PFSK-1 (cell line): Measurements from ENCODE around the gene KRT26.

Experiments
- FOXP2 ChIP-seq: optimal IDR thresholded peaks from 2 replicates; pipeline ENCODE3; 2011; ENCODE audit warnings: borderline replicate concordance, control low read depth, inconsistent platforms; ENCODE audit not compliant: insufficient read depth; ENCODE audit errors: extremely low read length, extremely low read depth
- POLR2AphosphoS5 ChIP-seq: IDR thresholded peaks from 2 replicates; pipeline ENCODE4 v1.6.1; 2012; ENCODE audit warnings: low read depth, mild to moderate bottlenecking, control low read depth, low read length, moderate library complexity
- TAF1 ChIP-seq: IDR thresholded peaks from 2 replicates; pipeline ENCODE4 v1.6.1; 2012; ENCODE audit warnings: low read length, control low read depth, borderline replicate concordance; ENCODE audit not compliant: insufficient read depth
- TF ChIP-seq, protein P1 (sequence below), 2 experiments: IDR thresholded peaks; 2 replicates each; pipeline versions ENCODE4 v1.6.1 to v1.8.0; 2011 to 2012; ENCODE audit warnings: low read depth in 2 of 2, low read length in 2 of 2, control low read depth in 1 of 2, inconsistent platforms in 1 of 2, mild to moderate bottlenecking in 1 of 2, moderate library complexity in 1 of 2; ENCODE audit not compliant: insufficient read depth in 1 of 2

DNA sequence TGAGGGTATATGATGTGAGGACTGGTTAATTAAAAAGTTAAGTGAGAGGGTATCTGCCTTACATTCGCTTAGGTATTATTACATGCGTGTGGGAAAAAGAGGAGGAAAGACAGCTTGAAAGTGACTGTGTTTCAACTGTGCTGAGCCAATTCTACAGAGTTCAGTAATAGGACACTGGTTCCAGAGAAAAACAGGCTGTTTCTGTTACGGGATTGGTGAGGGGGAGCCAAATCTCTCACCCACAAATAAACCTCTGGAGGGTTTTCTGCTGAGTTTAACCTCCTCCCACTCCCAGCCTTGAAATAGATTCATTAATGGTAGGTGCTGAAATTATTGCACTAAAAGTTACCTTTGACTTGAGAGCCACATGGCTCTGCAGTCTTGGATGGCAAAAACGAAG lies 3.9 kb upstream of the KRT26 start:
- no peak for TF ChIP-seq TAF1
- no peak for TF ChIP-seq POLR2AphosphoS5
- TF ChIP-seq, protein P1, sequence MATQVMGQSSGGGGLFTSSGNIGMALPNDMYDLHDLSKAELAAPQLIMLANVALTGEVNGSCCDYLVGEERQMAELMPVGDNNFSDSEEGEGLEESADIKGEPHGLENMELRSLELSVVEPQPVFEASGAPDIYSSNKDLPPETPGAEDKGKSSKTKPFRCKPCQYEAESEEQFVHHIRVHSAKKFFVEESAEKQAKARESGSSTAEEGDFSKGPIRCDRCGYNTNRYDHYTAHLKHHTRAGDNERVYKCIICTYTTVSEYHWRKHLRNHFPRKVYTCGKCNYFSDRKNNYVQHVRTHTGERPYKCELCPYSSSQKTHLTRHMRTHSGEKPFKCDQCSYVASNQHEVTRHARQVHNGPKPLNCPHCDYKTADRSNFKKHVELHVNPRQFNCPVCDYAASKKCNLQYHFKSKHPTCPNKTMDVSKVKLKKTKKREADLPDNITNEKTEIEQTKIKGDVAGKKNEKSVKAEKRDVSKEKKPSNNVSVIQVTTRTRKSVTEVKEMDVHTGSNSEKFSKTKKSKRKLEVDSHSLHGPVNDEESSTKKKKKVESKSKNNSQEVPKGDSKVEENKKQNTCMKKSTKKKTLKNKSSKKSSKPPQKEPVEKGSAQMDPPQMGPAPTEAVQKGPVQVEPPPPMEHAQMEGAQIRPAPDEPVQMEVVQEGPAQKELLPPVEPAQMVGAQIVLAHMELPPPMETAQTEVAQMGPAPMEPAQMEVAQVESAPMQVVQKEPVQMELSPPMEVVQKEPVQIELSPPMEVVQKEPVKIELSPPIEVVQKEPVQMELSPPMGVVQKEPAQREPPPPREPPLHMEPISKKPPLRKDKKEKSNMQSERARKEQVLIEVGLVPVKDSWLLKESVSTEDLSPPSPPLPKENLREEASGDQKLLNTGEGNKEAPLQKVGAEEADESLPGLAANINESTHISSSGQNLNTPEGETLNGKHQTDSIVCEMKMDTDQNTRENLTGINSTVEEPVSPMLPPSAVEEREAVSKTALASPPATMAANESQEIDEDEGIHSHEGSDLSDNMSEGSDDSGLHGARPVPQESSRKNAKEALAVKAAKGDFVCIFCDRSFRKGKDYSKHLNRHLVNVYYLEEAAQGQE (IDR thresholded peaks at IDR 0.05; ENCODE audit: insufficient read depth in 1 of 2, low read depth in 2 of 2, low read length in 2 of 2) = no peak
- no peak for TF ChIP-seq FOXP2
